Left lung (tissue), 10 donors: ENCODE results near the gene PRKCA. TPM values are rescaled to one million over a fixed set of nuclear protein-coding genes. Genes with fewer than 3 reads are reported as not detected.
"Not testable (repeated sequence)": the region's sequence is repeated elsewhere in the genome, so short reads cannot be mapped to it uniquely, and the experiment has no call there.

ENCODE experiments used
- ATAC-seq: fragments of 200-7000 bp; cut with Tn5 transposase; one replicate; pipeline ENCODE4 v1.9.1; 2020; ENCODE audit warnings: moderate library complexity
- DNase-seq, 4 donors: peaks; one replicate each; pipeline ENCODE4 v3.0.0-alpha.2; 2013 to 2020
- H3K27ac ChIP-seq, 2 donors: fragments of 200-600 bp; sonication (generic) in 1 of 2; one replicate each; pipeline versions ENCODE4 v1.5.0 to v1.8.0; 2020 to 2021
- H3K27me3 ChIP-seq, 2 donors: fragments of 200-600 bp; sonication (generic) in 1 of 2; one replicate each; pipeline versions ENCODE4 v1.5.0 to v1.8.0; 2020 to 2021
- H3K36me3 ChIP-seq, 2 donors: fragments of 200-600 bp; sonication (generic) in 1 of 2; one replicate each; pipeline versions ENCODE4 v1.5.0 to v1.8.0; 2020 to 2021
- H3K4me1 ChIP-seq, 2 donors: fragments of 200-600 bp; one replicate each; pipeline ENCODE4 v1.8.0; 2021
- H3K4me3 ChIP-seq, 2 donors: fragments of 200-600 bp; sonication (generic) in 1 of 2; one replicate each; pipeline versions ENCODE4 v1.5.0 to v1.8.0; 2020 to 2021; ENCODE audit warnings: mild to moderate bottlenecking in 1 of 2
- H3K9me3 ChIP-seq, 2 donors: fragments of 200-600 bp; sonication (generic) in 1 of 2; one replicate each; pipeline versions ENCODE4 v1.5.0 to v1.8.0; 2020 to 2021
- CTCF ChIP-seq, 2 donors: fragments of 200-600 bp; sonication (generic) in 1 of 2; IDR thresholded peaks; one replicate each; pipeline versions ENCODE4 v1.5.0 to v1.8.0; 2021; ENCODE audit warnings: antibody characterized with exemption in 2 of 2
- intact Hi-C, 2 donors: fragments of 100-400 bp; cut with DNase I; formaldehyde crosslinking; loops; one replicate each; pipeline versions ENCODE4 v1.11.2 to v1.14.2; 2022
- polyA plus RNA-seq, 6 donors: library from polyadenylated mRNA; unstranded; fragments of 120-200 nt; gene quantifications; one replicate each; pipeline ENCODE4 v1.2.1, GENCODE V29; 2013; ENCODE audit not compliant: insufficient read length in 6 of 6
- total RNA-seq, 2 donors: library from RNA; stranded (reverse); fragmentation: NEBNext Ultra II Directional; extraction: Animal tissue kit (Norgen Biotek cat#: 25700); gene quantifications; one replicate each; pipeline ENCODE4 v1.2.1, GENCODE V29; 2021
- donor health status: DM: no; HTN: yes; CAD: no.
- donor health status: DM: no; HTN: no; CAD: no.

Gene PRKCA
- total and polyA plus RNA-seq, 8 donors: 16.4 to 30.4 (median 17.5) TPM

GRCh38 chr17:66347661-66348514, 45.5 kb downstream of the PRKCA start:
- no peak for TF ChIP-seq CTCF (IDR thresholded peaks at IDR 0.05)
- Histone ChIP-seq H3K27me3 (no peaks in the 10 kb centered on the region), H3K36me3 (no peaks in the 10 kb centered on the region), H3K4me1 (peaks cover 10 to 36% of the 10 kb centered on the region in 2 donors), H3K4me3 (no peak overlapping the region), H3K27ac (no peak overlapping the region), H3K9me3 (no peaks in the 10 kb centered on the region)
- intact Hi-C loops: no loop called here
- DNase-seq (peak in 1 of 4 donors; percentile 45), ATAC-seq (peak; percentile 77)

- H3K27ac ChIP-seq: peak overlapping the region; percentile 28 to 34
- intact Hi-C loops: no loop called here
- ATAC-seq: peak; percentile 89
- peaks cover 10 to 34% of the 10 kb centered on the region in 2 donors for H3K4me1 ChIP-seq
- no peaks in the 10 kb centered on the region for H3K27me3 ChIP-seq
- H3K9me3 ChIP-seq: no peaks in the 10 kb centered on the region
- no peak overlapping the region for H3K4me3 ChIP-seq
- no peak for TF ChIP-seq CTCF (IDR thresholded peaks at IDR 0.05)
- DNase-seq: peak in 1 of 4 donors; percentile 49
- H3K36me3 ChIP-seq: no peaks in the 10 kb centered on the region
These were observed 46.3 kb downstream of the PRKCA start for GRCh38 chr17:66348584-66349165.

DNA sequence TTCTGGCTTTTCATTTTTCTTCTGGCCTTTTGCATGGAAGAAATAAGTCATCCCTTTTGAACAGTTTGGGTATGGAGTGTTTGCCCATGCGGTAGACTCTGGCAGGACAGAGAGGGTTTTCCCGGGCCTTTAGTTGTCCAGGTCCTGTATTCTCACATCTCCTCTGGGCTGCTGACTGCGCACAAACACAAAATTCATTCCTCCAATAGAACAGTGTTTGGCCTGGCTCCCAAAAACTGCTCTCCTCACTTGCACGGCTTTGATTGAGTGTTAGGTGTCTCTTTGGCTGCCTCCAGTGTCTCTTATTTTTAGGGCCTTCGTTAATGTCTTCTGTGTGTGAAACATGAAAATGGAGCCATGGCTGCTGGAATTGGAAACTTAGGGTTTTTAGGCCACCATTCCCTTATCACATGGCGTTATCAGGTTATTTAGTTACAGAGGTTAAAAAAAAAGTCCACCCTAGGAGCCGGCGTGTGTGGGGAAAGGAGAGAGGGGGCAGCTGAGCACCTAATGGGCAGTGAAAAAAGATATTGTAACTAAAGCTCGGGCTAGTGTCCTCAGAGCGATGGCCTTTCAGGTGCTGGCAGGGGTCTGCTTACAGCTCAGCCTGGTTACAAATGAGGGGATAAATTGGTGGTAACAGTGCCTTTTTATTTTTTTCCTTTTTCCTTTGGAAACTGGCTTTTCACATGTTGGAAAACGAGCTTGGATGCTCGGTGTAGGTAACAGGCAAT, 47.3 kb downstream of the PRKCA start:
- Histone ChIP-seq H3K36me3 (no peaks in the 10 kb centered on the region), H3K27ac (peak overlapping the region in 1 of 2 donors; percentile 28), H3K27me3 (no peaks in the 10 kb centered on the region), H3K9me3 (no peaks in the 10 kb centered on the region), H3K4me1 (peaks cover 10 to 33% of the 10 kb centered on the region in 2 donors), H3K4me3 (no peak overlapping the region)
- DNase-seq (no peak), ATAC-seq (no peak)
- no peak for TF ChIP-seq CTCF (IDR thresholded peaks at IDR 0.05)
- intact Hi-C loops: no loop called here

DNA sequence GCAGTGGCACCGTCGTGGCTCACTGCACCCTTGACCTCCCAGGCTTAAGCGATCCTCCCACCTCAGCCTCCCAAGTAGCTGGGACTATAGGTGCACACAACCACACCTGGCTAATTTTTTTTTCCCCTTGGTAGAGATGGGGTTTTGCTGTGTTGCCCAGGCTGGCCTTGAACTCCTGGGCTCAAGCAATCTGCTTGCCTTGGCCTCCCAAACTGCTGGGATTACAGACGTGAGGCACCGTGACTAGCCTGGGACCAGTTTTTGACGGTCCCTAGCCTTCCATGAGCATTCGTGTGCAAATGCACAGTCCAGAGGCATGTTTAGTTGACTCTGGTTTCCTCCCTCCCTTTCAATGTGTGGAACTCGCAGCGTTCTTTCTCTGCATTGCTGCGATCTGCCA, 48.2 kb downstream of the PRKCA start:
- ATAC-seq, H3K9me3 ChIP-seq, DNase-seq, H3K36me3 ChIP-seq, intact Hi-C loops, H3K27me3 ChIP-seq, H3K4me3 ChIP-seq: not testable (repeated sequence)
- Histone ChIP-seq H3K27ac (peak overlapping the region in 1 of 2 donors; percentile 28), H3K4me1 (peaks cover 10 to 33% of the 10 kb centered on the region in 2 donors)

- intact Hi-C loops: no loop called here
- no peaks in the 10 kb centered on the region for H3K27me3 ChIP-seq
- H3K4me3 ChIP-seq: no peak overlapping the region
- ATAC-seq (peak; percentile 66), DNase-seq (peak in 2 of 4 donors; percentile 66 to 83)
- TF ChIP-seq CTCF (IDR thresholded peaks at IDR 0.05): no peak
- H3K27ac ChIP-seq: peak overlapping the region in 1 of 2 donors; percentile 28
- no peaks in the 10 kb centered on the region for H3K9me3 ChIP-seq
- H3K4me1 ChIP-seq: peaks cover 10 to 33% of the 10 kb centered on the region in 2 donors
- no peaks in the 10 kb centered on the region for H3K36me3 ChIP-seq
These were observed 48.6 kb downstream of the PRKCA start for GRCh38 chr17:66351033-66351432.
